Left ventricle myocardium inferior (tissue), 1 donor: Measurements from ENCODE around the gene CIB2. TPM values are rescaled to one million over a fixed set of nuclear protein-coding genes. Genes with fewer than 3 reads are reported as not detected.

Source experiments
- DNase-seq: peaks from one replicate; pipeline ENCODE4 v3.0.0-alpha.2; 2020
- H3K27ac ChIP-seq: fragments of 200-600 bp; replicated peaks from 2 replicates; pipeline ENCODE4 v1.8.0; 2021
- H3K27me3 ChIP-seq: fragments of 200-600 bp; 2 replicates; pipeline ENCODE4 v1.8.0; 2021; ENCODE audit warnings: low read depth
- H3K36me3 ChIP-seq: fragments of 200-600 bp; 2 replicates; pipeline ENCODE4 v1.8.0; 2021
- H3K4me1 ChIP-seq: fragments of 200-600 bp; 2 replicates; pipeline ENCODE4 v1.8.0; 2021
- H3K4me3 ChIP-seq: fragments of 200-600 bp; 2 replicates; pipeline ENCODE4 v1.8.0; 2021; ENCODE audit warnings: mild to moderate bottlenecking, moderate library complexity
- H3K9me3 ChIP-seq: fragments of 200-600 bp; replicated peaks from 2 replicates; pipeline ENCODE4 v1.8.0; 2021
- intact Hi-C: fragments of 100-400 bp; cut with micrococcal nuclease; formaldehyde crosslinking; loops from one replicate; pipeline ENCODE4 v1.11.0; 2022
- total RNA-seq: library from RNA; stranded (reverse); fragmentation: NEBNext Ultra II Directional; extraction: Animal tissue kit (Norgen Biotek cat#: 25700); gene quantifications from one replicate; pipeline ENCODE4 v1.2.1, GENCODE V29; 2021
- TF ChIP-seq, protein P1 (sequence below): fragments of 200-600 bp; IDR thresholded peaks from 2 replicates; pipeline ENCODE4 v1.8.0; 2021; ENCODE audit warnings: antibody characterized with exemption, mild to moderate bottlenecking, borderline replicate concordance
- donor health status: DM: no; HTN: yes; CAD: no; lungs with severe emphysema.

Gene CIB2
- total RNA-seq, 1 donor from 2014 or later: 26.1 TPM

DNA sequence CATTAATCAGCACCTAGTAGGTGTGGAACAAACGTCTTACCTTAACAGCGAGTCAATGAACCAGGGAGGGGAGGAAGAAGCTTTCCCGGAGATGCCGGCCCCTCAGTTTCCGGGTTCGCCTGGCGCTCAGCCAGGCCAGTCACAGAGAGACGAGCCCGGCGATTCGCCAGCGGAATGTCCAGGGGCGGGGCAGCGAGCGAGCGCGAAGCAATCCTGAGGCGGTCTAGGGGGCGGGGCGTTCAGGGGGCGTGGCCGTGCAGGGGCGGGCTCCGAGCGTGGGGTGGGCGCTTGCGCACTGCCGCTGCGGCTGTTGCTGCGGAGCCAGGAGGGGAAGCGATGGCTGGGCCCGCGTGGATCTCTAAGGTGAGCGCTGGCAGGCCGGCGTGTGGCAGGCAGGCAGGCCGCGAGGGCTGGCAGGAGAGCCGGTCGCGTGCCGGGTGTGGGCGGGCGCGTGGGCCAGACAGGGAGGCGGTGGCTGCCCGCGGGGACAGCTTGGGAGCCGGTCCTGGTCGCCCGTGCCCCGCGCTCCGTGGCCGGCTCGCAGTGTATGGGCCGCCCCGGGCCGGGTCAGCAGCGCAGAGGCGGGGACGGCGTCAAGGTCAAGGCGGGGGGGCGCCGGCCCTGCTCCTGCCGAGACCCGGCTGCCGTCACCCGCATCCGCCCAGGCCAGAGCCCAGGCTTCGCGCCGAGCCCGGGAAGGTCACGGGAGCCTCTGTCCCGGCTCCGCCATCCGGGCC, 18.0 kb upstream of the CIB2 start, which contains the start of gene IDH3A:
Gene IDH3A (plus strand): TSS at position 295 of the 737 bp plus-strand sequence. CDS start 42 bp downstream, at position 337.
- Histone ChIP-seq H3K4me1 (peaks cover 68% of the 10 kb centered on the region), H3K36me3 (peaks cover 11% of the 10 kb centered on the region), H3K9me3 (no peaks in the 10 kb centered on the region), H3K27ac (peak within 1 kb of the TSS; percentile 95), H3K4me3 (peak within 1 kb of the TSS; percentile 80), H3K27me3 (no peaks in the 10 kb centered on the region)
- intact Hi-C loops: no loop called here
- TF ChIP-seq, protein P1, sequence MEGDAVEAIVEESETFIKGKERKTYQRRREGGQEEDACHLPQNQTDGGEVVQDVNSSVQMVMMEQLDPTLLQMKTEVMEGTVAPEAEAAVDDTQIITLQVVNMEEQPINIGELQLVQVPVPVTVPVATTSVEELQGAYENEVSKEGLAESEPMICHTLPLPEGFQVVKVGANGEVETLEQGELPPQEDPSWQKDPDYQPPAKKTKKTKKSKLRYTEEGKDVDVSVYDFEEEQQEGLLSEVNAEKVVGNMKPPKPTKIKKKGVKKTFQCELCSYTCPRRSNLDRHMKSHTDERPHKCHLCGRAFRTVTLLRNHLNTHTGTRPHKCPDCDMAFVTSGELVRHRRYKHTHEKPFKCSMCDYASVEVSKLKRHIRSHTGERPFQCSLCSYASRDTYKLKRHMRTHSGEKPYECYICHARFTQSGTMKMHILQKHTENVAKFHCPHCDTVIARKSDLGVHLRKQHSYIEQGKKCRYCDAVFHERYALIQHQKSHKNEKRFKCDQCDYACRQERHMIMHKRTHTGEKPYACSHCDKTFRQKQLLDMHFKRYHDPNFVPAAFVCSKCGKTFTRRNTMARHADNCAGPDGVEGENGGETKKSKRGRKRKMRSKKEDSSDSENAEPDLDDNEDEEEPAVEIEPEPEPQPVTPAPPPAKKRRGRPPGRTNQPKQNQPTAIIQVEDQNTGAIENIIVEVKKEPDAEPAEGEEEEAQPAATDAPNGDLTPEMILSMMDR: no peak
- peak; percentile 100 for DNase-seq

DNA sequence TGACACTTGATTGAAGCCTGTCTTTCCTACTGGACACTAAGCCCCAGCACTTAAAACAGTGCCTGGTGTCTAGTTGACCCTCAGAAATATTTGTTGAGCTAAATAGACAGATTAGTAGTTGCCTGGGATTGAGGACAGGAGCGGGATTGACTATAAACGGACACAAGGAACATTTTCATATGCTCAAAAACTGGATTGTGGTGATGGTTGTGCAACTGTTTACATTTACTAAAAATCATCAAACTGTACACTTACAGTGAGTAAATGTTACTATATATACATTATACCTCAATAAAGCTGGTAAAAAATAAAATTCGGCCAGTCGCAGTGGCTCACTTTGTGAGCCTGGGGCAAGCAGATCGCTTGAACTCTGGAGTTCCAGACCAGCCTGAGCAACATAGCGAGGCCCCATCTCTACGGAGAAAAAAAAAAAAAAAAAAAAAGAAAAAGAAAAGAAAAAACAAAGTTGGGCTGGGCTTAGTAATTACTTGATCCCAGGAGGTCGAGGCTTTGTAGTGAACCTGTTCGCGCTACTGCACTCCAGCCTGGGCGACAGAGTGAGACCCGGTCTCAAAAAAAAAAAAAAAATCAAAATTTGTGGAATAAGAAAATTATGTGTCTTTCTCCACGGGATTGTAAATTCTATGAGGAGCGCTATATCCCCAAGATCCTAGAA, 17.3 kb upstream of the CIB2 start:
- peaks cover 11% of the 10 kb centered on the region for H3K36me3 ChIP-seq
- peaks cover 61% of the 10 kb centered on the region for H3K4me1 ChIP-seq
- TF ChIP-seq, protein P1: no peak
- peak overlapping the region; percentile 80 for H3K4me3 ChIP-seq
- H3K27me3 ChIP-seq: no peaks in the 10 kb centered on the region
- DNase-seq: no peak
- no peaks in the 10 kb centered on the region for H3K9me3 ChIP-seq
- peak overlapping the region; percentile 95 for H3K27ac ChIP-seq
- intact Hi-C loops: no loop called here

DNA sequence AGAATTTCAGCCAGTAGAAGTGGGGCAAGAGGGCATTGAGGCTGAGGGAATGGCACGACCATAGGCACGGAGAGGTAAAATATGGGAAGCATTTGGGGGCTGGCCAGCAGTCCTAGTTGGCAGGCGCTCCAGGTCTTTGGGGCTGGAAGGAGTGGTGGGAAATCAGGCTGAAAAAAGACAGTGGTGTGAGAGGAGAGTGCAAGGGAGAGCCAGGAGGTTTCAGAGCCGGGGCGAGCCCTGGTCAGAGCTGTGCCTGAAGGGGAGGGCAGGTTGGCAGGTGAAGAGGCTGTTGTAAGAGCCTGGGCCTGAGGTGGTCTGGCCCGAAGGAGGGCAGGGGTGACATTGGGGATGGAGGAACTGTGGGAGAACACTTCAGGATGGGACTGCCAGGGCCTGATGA, 16.3 kb upstream of the CIB2 start:
- DNase-seq: peak; percentile 42
- H3K9me3 ChIP-seq: no peaks in the 10 kb centered on the region
- H3K27me3 ChIP-seq: no peaks in the 10 kb centered on the region
- peak overlapping the region; percentile 95 for H3K27ac ChIP-seq
- H3K4me3 ChIP-seq: no peak overlapping the region
- intact Hi-C loops: no loop called here
- peaks cover 2% of the 10 kb centered on the region for H3K36me3 ChIP-seq
- TF ChIP-seq, protein P1: no peak
- peaks cover 52% of the 10 kb centered on the region for H3K4me1 ChIP-seq

DNA sequence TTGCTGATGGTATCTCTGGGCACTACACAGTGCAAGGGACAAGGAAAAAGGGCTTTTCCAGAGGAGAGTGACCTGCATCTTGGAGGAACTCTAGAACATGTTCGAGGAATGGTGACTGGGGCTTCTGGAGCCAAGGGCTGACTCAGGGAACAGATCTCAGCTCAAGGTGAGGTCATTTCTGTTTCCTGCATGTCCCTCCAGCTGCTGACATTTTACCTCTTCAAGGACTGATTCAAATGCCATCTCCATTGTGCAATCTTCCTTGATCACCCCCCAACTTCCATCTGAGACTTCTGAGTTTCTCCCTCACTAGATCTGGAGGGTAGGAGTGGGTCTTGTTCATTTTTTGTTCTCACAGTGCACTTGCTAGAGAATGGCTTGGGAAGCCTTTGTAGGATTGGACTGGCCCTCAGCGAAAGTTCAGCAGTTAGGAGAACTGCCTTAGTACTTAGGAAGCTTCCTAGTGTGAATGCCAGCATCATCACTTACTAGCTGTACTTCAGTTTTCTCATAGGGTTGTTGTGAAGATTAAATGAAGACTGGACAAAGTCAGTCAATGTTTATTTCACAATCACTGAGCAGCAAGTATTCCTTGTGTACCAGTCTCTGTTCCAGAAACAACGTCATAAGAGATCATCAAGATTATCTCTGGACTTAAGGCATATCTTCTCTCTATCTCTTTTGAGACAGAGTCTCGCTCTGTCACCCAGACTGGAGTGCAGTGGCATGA, 15.3 kb upstream of the CIB2 start:
- Histone ChIP-seq H3K4me1 (peaks cover 44% of the 10 kb centered on the region), H3K9me3 (no peaks in the 10 kb centered on the region), H3K27me3 (no peaks in the 10 kb centered on the region), H3K36me3 (no peaks in the 10 kb centered on the region), H3K27ac (peak overlapping the region; percentile 95), H3K4me3 (no peak overlapping the region)
- no peak for DNase-seq
- intact Hi-C loops: no loop called here
- TF ChIP-seq, protein P1: no peak

DNA sequence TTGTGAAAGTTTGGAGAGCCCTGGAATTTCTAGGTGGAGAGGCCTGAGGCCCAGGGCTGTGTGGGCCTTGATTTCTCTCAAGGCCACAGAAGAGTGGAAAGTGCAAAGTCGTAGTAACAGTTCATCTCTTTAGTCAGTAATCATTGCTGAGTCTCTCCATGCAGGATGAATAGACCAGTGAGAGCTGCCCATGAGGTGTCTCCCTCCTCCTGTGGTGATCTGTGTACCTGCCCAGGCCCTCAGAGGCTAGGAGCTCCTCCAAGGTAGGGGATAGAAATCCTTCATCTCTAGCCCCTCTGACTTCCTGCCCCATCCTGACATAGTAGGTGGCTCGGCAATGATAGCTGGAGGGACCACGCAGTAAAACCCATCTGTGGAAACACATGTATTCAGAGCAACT, 11.1 kb upstream of the CIB2 start:
- TF ChIP-seq, protein P1: no peak
- Histone ChIP-seq H3K4me1 (peaks cover 6% of the 10 kb centered on the region), H3K36me3 (no peaks in the 10 kb centered on the region), H3K9me3 (no peaks in the 10 kb centered on the region), H3K4me3 (no peak overlapping the region), H3K27me3 (no peaks in the 10 kb centered on the region), H3K27ac (no peak overlapping the region)
- intact Hi-C loops: no loop called here
- DNase-seq: no peak
